WTC11 (cell line): ENCODE results near the gene ITPKB. TPM values are rescaled to one million over a fixed set of nuclear protein-coding genes. Genes with fewer than 3 reads are reported as not detected.

Source experiments
- ATAC-seq: fragments of 200-7000 bp; cut with Tn5 transposase; 2 replicates; pipeline ENCODE4 v1.10.0; 2021; ENCODE audit warnings: mild to moderate bottlenecking, moderate library complexity
- CTCF ChIA-PET: fragments of 300-600 bp; sonication (Branson Sonifier 250); formaldehyde crosslinking; loops from one replicate; lab custom pipeline; 2021; ENCODE audit warnings: antibody characterized with exemption; lab: Charles Lee
- POLR2A ChIA-PET: fragments of 350-600 bp; sonication (Branson Sonifier 250); formaldehyde crosslinking; loops from one replicate; lab custom pipeline; 2021; ENCODE audit warnings: antibody characterized with exemption; lab: Charles Lee
- DNase-seq: peaks from one replicate; pipeline ENCODE4 v3.0.0; 2021; ENCODE audit warnings: low spot score
- H3K27ac Mint-ChIP-seq: 2 replicates; pipeline ENCODE4 v1.8.0; 2021; ENCODE audit warnings: mixed read lengths
- H3K27me3 Mint-ChIP-seq: 2 replicates; pipeline ENCODE4 v1.8.0; 2021; ENCODE audit warnings: low read depth, mild to moderate bottlenecking, moderate library complexity, mixed read lengths
- H3K36me3 Mint-ChIP-seq: 2 replicates; pipeline ENCODE4 v1.8.0; 2021; ENCODE audit warnings: mixed read lengths
- H3K4me1 Mint-ChIP-seq: 2 replicates; pipeline ENCODE4 v1.8.0; 2022; ENCODE audit warnings: mixed read lengths
- H3K4me3 Mint-ChIP-seq: 2 replicates; pipeline ENCODE4 v1.8.0; 2021; ENCODE audit warnings: mild to moderate bottlenecking, moderate library complexity, mixed read lengths
- H3K9me3 Mint-ChIP-seq: 2 replicates; pipeline ENCODE4 v1.8.0; 2021; ENCODE audit warnings: mixed read lengths
- ELF4 ChIP-seq: sonication (generic); formaldehyde crosslinking; IDR thresholded peaks from 2 replicates; pipeline ENCODE4 v1.8.1; 2022; ENCODE audit warnings: low read depth, mild to moderate bottlenecking, moderate library complexity, missing genetic modification reagents
- EMX1 ChIP-seq: fragments of 250-450 bp; sonication (Bioruptor Pico); IDR thresholded peaks from 2 replicates; pipeline ENCODE4 v1.8.0; 2021; ENCODE audit warnings: mild to moderate bottlenecking
- IRF2 ChIP-seq: sonication (generic); formaldehyde crosslinking; IDR thresholded peaks from 2 replicates; pipeline ENCODE4 v1.8.0; 2022; ENCODE audit warnings: low read depth, missing genetic modification reagents, borderline replicate concordance
- MYBL2 ChIP-seq: sonication (generic); formaldehyde crosslinking; IDR thresholded peaks from 2 replicates; pipeline ENCODE4 v1.8.1; 2023; ENCODE audit warnings: mild to moderate bottlenecking, moderate library complexity, missing genetic modification reagents
- PRRX2 ChIP-seq: fragments of 250-450 bp; sonication (Bioruptor Pico); IDR thresholded peaks from 2 replicates; pipeline ENCODE4 v1.8.0; 2021; ENCODE audit warnings: mild to moderate bottlenecking
- ZNF219 ChIP-seq: sonication (generic); formaldehyde crosslinking; IDR thresholded peaks from 2 replicates; pipeline ENCODE4 v1.8.0; 2023; ENCODE audit warnings: missing genetic modification reagents, mild to moderate bottlenecking, borderline replicate concordance
- ZNF671 ChIP-seq: fragments of 250-450 bp; sonication (Bioruptor Pico); IDR thresholded peaks from 2 replicates; pipeline ENCODE4 v1.8.0; 2021; ENCODE audit warnings: mild to moderate bottlenecking
- total RNA-seq: library from RNA; stranded (reverse); gene quantifications from 3 replicates; pipeline ENCODE4 v1.2.3, GENCODE V29; 2021
- TF ChIP-seq, protein P1 (sequence below): sonication (generic); formaldehyde crosslinking; IDR thresholded peaks from 2 replicates; pipeline ENCODE4 v1.8.0; 2022; ENCODE audit warnings: missing genetic modification reagents
- TF ChIP-seq, protein P2 (sequence below): sonication (generic); formaldehyde crosslinking; IDR thresholded peaks from 2 replicates; pipeline ENCODE4 v1.8.0; 2022; ENCODE audit warnings: mild to moderate bottlenecking, missing genetic modification reagents
- TF ChIP-seq, protein P3 (sequence below): sonication (generic); formaldehyde crosslinking; IDR thresholded peaks from 2 replicates; pipeline ENCODE4 v1.8.0; 2023; ENCODE audit warnings: missing genetic modification reagents
- TF ChIP-seq, protein P4 (sequence below): fragments of 250-450 bp; sonication (Bioruptor Pico); IDR thresholded peaks from 2 replicates; pipeline ENCODE4 v1.9.0; 2021; ENCODE audit warnings: mild to moderate bottlenecking
- TF ChIP-seq, protein P5 (sequence below): sonication (generic); formaldehyde crosslinking; IDR thresholded peaks from 2 replicates; pipeline ENCODE4 v1.8.1; 2023; ENCODE audit warnings: mild to moderate bottlenecking, missing genetic modification reagents, moderate library complexity
- TF ChIP-seq, protein P6 (sequence below): sonication (generic); formaldehyde crosslinking; IDR thresholded peaks from 2 replicates; pipeline ENCODE4 v1.8.0; 2023; ENCODE audit warnings: missing genetic modification reagents, mild to moderate bottlenecking, borderline replicate concordance
- TF ChIP-seq, protein P7 (sequence below): fragments of 250-450 bp; sonication (Bioruptor Pico); IDR thresholded peaks from 2 replicates; pipeline ENCODE4 v1.9.0; 2021; ENCODE audit warnings: mild to moderate bottlenecking, borderline replicate concordance

The ITPKB gene
- total RNA-seq, 1 experiment from 2014 or later, result 15.6 TPM

DNA sequence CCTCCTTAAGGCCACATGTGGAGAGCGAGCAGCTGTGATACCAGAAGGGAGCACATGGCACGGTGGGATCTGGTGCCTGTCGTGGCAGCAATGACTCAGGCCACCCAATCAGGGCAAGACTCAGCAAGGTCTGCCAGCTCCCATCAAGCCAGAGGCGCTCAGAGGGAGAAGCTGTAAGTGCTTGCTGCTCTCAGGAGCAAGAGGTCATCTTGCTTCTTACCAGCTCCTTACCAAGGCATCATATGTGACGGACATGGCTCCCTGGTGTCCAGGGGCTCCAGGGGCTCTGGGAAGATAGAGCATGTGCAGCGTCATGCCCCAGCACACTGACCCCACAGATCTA is 72.9 kb downstream of the ITPKB start (continued):
- TF ChIP-seq, protein P1, sequence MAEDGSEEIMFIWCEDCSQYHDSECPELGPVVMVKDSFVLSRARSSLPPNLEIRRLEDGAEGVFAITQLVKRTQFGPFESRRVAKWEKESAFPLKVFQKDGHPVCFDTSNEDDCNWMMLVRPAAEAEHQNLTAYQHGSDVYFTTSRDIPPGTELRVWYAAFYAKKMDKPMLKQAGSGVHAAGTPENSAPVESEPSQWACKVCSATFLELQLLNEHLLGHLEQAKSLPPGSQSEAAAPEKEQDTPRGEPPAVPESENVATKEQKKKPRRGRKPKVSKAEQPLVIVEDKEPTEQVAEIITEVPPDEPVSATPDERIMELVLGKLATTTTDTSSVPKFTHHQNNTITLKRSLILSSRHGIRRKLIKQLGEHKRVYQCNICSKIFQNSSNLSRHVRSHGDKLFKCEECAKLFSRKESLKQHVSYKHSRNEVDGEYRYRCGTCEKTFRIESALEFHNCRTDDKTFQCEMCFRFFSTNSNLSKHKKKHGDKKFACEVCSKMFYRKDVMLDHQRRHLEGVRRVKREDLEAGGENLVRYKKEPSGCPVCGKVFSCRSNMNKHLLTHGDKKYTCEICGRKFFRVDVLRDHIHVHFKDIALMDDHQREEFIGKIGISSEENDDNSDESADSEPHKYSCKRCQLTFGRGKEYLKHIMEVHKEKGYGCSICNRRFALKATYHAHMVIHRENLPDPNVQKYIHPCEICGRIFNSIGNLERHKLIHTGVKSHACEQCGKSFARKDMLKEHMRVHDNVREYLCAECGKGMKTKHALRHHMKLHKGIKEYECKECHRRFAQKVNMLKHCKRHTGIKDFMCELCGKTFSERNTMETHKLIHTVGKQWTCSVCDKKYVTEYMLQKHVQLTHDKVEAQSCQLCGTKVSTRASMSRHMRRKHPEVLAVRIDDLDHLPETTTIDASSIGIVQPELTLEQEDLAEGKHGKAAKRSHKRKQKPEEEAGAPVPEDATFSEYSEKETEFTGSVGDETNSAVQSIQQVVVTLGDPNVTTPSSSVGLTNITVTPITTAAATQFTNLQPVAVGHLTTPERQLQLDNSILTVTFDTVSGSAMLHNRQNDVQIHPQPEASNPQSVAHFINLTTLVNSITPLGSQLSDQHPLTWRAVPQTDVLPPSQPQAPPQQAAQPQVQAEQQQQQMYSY (CRISPR knock-in tag), result no peak
- TF ChIP-seq, protein P2, sequence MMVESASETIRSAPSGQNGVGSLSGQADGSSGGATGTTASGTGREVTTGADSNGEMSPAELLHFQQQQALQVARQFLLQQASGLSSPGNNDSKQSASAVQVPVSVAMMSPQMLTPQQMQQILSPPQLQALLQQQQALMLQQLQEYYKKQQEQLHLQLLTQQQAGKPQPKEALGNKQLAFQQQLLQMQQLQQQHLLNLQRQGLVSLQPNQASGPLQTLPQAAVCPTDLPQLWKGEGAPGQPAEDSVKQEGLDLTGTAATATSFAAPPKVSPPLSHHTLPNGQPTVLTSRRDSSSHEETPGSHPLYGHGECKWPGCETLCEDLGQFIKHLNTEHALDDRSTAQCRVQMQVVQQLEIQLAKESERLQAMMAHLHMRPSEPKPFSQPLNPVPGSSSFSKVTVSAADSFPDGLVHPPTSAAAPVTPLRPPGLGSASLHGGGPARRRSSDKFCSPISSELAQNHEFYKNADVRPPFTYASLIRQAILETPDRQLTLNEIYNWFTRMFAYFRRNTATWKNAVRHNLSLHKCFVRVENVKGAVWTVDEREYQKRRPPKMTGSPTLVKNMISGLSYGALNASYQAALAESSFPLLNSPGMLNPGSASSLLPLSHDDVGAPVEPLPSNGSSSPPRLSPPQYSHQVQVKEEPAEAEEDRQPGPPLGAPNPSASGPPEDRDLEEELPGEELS (CRISPR knock-in tag), result no peak
- TF ChIP-seq EMX1 (CRISPR knock-in tag) (no peak), ZNF219 (CRISPR knock-in tag) (no peak), PRRX2 (CRISPR knock-in tag) (no peak)

DNA sequence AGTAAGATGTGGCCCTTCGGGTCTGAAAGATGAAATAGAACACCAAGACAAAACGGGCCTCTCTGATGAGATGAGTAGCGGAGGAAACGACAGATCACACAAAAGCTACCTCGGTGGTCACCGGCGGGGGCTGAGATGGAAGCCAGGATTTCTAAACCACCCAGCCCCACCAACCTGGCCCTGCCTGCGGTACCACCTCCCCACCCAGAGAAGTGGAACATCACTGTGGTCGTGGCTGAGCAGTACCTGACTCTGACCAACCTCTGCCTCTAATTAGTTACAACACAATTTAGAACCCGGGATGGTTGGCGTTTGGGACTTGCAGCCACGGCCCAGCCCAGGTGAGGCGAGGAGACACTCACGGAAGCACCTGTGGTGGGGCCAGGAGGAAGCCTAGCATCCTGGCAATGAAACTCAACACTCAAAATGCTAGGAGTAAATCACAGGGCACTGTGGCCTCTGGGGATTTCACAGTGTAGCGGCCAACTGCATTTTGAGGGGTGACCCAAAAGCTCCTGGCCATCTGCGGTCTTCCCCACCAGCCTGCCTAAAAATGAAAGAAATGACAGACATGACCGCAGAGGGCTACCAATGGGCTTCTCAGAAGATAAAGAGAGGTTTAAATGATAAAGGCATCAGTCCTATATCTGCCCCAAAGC is 73.4 kb downstream of the ITPKB start:
- peaks cover 62% of the 10 kb centered on the region for H3K4me1 Mint-ChIP-seq
- H3K27me3 Mint-ChIP-seq, result no peaks in the 10 kb centered on the region
- TF ChIP-seq ZNF671 (CRISPR knock-in tag), result no peak
- TF ChIP-seq, protein P3, sequence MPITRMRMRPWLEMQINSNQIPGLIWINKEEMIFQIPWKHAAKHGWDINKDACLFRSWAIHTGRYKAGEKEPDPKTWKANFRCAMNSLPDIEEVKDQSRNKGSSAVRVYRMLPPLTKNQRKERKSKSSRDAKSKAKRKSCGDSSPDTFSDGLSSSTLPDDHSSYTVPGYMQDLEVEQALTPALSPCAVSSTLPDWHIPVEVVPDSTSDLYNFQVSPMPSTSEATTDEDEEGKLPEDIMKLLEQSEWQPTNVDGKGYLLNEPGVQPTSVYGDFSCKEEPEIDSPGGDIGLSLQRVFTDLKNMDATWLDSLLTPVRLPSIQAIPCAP (CRISPR knock-in tag), result no peak
- TF ChIP-seq, all 79 proteins: peak for 0
- Mint-ChIP-seq H3K36me3 (no peaks in the 10 kb centered on the region), H3K27ac (peak overlapping the region; percentile 87), H3K4me3 (no peak overlapping the region), H3K9me3 (no peaks in the 10 kb centered on the region)
- no peak for DNase-seq
- CTCF ChIA-PET, result interaction anchor here (0.6 to 1.4 kb wide), 5 partner anchors 14 to 1734 kb away, joined by 3 read pairs; no protein-coding TSS in a partner anchor
- POLR2A ChIA-PET, result no interaction called here
- no peak for ATAC-seq

DNA sequence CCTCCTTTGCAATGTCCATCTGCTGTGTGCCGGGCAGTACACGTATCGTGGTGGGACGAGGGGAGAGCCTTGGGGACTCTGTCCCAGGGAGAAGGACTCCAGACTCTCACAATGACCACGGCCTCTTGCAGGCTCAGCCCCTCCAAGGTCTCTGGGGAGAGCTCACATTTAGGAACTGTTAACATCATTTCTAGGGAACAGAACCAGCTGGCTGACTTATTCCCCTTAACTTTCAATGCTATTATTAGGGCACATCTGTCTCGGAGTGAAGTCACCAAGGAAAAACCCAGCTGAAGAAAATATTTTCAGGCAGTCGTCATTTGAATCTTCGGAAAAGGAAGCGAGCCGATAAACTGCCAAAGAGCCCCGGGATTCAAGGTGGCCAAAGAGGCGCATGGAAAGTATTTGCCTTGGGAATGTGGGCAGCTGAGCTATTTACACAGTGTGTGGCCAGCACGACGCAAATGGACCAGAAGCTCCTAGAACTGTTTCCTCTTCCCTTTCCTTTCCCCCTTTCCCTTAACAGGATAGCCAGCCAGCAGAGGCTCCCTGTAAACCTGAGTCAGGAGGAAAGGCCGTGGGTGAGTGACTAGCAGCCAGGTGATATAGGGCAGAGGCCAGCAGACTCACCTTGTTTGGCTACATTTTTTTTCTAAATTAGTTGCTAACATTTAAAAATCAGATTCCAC is 74.5 kb downstream of the ITPKB start:
- Mint-ChIP-seq H3K27me3 (no peaks in the 10 kb centered on the region), H3K4me3 (no peak overlapping the region), H3K27ac (no peak overlapping the region; the same call in 1 of the 2 replicates), H3K4me1 (peaks cover 65% of the 10 kb centered on the region), H3K9me3 (no peaks in the 10 kb centered on the region), H3K36me3 (no peaks in the 10 kb centered on the region)
- CTCF ChIA-PET, result interaction anchor here (0.7 to 1.3 kb wide), 7 partner anchors 11 to 207 kb away, joined by 3 to 5 read pairs (median 3); no protein-coding TSS in a partner anchor
- DNase-seq, result no peak
- POLR2A ChIA-PET, result no interaction called here
- no peak for ATAC-seq
- TF ChIP-seq, protein P4, sequence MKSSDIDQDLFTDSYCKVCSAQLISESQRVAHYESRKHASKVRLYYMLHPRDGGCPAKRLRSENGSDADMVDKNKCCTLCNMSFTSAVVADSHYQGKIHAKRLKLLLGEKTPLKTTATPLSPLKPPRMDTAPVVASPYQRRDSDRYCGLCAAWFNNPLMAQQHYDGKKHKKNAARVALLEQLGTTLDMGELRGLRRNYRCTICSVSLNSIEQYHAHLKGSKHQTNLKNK (CRISPR knock-in tag), result no peak
- TF ChIP-seq, protein P5, sequence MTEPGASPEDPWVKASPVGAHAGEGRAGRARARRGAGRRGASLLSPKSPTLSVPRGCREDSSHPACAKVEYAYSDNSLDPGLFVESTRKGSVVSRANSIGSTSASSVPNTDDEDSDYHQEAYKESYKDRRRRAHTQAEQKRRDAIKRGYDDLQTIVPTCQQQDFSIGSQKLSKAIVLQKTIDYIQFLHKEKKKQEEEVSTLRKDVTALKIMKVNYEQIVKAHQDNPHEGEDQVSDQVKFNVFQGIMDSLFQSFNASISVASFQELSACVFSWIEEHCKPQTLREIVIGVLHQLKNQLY, result no peak
- TF ChIP-seq MYBL2 (CRISPR knock-in tag) (no peak), IRF2 (CRISPR knock-in tag) (no peak), ELF4 (no peak)
- TF ChIP-seq, protein P6, sequence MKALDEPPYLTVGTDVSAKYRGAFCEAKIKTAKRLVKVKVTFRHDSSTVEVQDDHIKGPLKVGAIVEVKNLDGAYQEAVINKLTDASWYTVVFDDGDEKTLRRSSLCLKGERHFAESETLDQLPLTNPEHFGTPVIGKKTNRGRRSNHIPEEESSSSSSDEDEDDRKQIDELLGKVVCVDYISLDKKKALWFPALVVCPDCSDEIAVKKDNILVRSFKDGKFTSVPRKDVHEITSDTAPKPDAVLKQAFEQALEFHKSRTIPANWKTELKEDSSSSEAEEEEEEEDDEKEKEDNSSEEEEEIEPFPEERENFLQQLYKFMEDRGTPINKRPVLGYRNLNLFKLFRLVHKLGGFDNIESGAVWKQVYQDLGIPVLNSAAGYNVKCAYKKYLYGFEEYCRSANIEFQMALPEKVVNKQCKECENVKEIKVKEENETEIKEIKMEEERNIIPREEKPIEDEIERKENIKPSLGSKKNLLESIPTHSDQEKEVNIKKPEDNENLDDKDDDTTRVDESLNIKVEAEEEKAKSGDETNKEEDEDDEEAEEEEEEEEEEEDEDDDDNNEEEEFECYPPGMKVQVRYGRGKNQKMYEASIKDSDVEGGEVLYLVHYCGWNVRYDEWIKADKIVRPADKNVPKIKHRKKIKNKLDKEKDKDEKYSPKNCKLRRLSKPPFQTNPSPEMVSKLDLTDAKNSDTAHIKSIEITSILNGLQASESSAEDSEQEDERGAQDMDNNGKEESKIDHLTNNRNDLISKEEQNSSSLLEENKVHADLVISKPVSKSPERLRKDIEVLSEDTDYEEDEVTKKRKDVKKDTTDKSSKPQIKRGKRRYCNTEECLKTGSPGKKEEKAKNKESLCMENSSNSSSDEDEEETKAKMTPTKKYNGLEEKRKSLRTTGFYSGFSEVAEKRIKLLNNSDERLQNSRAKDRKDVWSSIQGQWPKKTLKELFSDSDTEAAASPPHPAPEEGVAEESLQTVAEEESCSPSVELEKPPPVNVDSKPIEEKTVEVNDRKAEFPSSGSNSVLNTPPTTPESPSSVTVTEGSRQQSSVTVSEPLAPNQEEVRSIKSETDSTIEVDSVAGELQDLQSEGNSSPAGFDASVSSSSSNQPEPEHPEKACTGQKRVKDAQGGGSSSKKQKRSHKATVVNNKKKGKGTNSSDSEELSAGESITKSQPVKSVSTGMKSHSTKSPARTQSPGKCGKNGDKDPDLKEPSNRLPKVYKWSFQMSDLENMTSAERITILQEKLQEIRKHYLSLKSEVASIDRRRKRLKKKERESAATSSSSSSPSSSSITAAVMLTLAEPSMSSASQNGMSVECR (CRISPR knock-in tag), result no peak
- TF ChIP-seq, protein P7, sequence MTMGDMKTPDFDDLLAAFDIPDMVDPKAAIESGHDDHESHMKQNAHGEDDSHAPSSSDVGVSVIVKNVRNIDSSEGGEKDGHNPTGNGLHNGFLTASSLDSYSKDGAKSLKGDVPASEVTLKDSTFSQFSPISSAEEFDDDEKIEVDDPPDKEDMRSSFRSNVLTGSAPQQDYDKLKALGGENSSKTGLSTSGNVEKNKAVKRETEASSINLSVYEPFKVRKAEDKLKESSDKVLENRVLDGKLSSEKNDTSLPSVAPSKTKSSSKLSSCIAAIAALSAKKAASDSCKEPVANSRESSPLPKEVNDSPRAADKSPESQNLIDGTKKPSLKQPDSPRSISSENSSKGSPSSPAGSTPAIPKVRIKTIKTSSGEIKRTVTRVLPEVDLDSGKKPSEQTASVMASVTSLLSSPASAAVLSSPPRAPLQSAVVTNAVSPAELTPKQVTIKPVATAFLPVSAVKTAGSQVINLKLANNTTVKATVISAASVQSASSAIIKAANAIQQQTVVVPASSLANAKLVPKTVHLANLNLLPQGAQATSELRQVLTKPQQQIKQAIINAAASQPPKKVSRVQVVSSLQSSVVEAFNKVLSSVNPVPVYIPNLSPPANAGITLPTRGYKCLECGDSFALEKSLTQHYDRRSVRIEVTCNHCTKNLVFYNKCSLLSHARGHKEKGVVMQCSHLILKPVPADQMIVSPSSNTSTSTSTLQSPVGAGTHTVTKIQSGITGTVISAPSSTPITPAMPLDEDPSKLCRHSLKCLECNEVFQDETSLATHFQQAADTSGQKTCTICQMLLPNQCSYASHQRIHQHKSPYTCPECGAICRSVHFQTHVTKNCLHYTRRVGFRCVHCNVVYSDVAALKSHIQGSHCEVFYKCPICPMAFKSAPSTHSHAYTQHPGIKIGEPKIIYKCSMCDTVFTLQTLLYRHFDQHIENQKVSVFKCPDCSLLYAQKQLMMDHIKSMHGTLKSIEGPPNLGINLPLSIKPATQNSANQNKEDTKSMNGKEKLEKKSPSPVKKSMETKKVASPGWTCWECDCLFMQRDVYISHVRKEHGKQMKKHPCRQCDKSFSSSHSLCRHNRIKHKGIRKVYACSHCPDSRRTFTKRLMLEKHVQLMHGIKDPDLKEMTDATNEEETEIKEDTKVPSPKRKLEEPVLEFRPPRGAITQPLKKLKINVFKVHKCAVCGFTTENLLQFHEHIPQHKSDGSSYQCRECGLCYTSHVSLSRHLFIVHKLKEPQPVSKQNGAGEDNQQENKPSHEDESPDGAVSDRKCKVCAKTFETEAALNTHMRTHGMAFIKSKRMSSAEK, result no peak
